NB4 (cell line): ENCODE data around the gene ACBD5.
A peak's percentile ranks its signal among the peaks of the same experiment; 100 is the strongest.
"Not testable (repeated sequence)": the region's sequence is repeated elsewhere in the genome, so short reads cannot be mapped to it uniquely, and the experiment has no call there.

ENCODE experiments used
- DNase-seq: peaks from one replicate; pipeline ENCODE4 v3.0.0; 2010; ENCODE audit warnings: low read depth
- H3K4me3 ChIP-seq: one replicate; pipeline ENCODE4 v1.5.1; 2011; ENCODE audit warnings: mild to moderate bottlenecking, low read depth, low read length, moderate library complexity
- MYC ChIP-seq: IDR thresholded peaks from 2 replicates; pipeline ENCODE4 v1.6.1; 2011; ENCODE audit warnings: low read depth, low read length
- POLR2A ChIP-seq: IDR thresholded peaks from 2 replicates; pipeline ENCODE4 v1.6.1; 2011; ENCODE audit warnings: mild to moderate bottlenecking; ENCODE audit not compliant: insufficient read length; ENCODE audit errors: extremely low read depth
- TF ChIP-seq, protein P1 (sequence below): IDR thresholded peaks from one replicate; pipeline ENCODE4 v1.5.1; 2012; ENCODE audit warnings: low read depth, low read length
- TF ChIP-seq, protein P2 (sequence below): IDR thresholded peaks from 2 replicates; pipeline ENCODE4 v1.6.1; 2011; ENCODE audit warnings: low read depth, low read length

The ACBD5 gene

DNA sequence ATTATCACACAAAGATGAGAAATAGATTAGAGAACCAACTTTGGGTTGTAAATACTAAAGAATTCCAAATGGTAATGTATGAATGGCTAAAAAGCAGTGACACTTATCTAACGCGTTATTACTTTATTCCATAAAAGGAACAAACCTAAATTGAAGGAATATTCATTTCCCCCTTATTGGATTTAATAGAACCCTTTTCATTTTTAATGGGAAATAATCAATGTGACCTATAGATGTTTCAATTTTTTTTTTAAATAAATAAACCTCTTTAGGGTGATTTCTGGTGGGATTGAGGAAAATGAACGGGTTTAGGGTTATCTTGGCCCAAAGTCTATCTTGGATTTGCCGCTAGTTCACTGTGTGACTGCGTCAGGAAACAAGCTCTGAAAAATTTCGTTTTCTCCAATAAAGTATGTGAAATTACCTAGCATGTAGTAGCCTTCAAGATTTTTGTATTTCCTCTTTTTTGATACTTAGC lies 1.9 kb upstream of the ACBD5 start:
- H3K4me3 ChIP-seq, result peak overlapping the region; percentile 86
- TF ChIP-seq, protein P1, sequence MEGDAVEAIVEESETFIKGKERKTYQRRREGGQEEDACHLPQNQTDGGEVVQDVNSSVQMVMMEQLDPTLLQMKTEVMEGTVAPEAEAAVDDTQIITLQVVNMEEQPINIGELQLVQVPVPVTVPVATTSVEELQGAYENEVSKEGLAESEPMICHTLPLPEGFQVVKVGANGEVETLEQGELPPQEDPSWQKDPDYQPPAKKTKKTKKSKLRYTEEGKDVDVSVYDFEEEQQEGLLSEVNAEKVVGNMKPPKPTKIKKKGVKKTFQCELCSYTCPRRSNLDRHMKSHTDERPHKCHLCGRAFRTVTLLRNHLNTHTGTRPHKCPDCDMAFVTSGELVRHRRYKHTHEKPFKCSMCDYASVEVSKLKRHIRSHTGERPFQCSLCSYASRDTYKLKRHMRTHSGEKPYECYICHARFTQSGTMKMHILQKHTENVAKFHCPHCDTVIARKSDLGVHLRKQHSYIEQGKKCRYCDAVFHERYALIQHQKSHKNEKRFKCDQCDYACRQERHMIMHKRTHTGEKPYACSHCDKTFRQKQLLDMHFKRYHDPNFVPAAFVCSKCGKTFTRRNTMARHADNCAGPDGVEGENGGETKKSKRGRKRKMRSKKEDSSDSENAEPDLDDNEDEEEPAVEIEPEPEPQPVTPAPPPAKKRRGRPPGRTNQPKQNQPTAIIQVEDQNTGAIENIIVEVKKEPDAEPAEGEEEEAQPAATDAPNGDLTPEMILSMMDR, result no peak
- no peak for TF ChIP-seq POLR2A
- TF ChIP-seq MYC, result no peak
- TF ChIP-seq, protein P2, sequence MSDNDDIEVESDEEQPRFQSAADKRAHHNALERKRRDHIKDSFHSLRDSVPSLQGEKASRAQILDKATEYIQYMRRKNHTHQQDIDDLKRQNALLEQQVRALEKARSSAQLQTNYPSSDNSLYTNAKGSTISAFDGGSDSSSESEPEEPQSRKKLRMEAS, result no peak
- DNase-seq, result no peak

DNA sequence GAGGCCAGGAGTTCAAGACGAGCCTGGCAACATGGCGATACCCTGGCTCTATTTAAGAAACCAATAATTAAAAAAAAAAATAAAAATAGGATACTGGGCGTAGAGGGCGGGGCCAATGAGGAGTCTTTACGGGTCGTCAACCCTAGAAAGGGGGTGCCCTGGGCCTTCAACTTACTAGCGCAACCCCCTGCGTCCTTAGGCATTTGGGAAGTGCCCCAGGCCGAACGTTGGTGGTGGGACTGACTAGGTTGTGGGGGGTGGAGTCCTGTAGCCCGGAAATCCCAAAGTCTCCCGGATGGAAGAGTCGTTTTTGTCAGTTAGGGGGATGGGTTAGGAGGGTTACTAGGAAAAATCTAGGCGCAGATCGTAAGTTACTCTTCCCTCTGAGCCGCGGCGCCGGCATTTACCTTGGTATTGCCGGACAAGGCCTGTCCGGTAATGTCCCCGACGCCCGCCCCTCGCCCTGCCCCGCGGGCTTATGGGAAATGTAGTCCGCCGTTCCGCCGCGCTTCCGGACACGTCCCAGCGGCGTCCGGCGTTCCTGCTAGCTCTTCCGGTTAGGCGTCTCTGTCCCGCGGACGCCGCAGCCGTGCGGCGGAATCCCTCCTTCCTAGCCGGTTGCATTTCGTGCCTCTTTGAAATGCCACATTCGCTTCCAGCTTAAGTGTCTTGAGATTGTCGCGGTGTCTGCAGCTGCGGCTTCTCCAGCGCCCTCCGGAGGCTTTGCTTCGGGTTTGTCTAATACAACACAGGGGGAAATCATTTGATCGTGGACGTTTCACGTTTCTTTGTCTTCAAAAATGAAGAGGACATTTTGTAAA lies 1.3 kb upstream of the ACBD5 start:
- H3K4me3 ChIP-seq, result peak overlapping the region; percentile 86
- DNase-seq, result peak; percentile 94
- TF ChIP-seq MYC, result no peak
- TF ChIP-seq POLR2A, result peak; percentile 65
- TF ChIP-seq, protein P1, result peak; percentile 35
- TF ChIP-seq, protein P2, result no peak

DNA sequence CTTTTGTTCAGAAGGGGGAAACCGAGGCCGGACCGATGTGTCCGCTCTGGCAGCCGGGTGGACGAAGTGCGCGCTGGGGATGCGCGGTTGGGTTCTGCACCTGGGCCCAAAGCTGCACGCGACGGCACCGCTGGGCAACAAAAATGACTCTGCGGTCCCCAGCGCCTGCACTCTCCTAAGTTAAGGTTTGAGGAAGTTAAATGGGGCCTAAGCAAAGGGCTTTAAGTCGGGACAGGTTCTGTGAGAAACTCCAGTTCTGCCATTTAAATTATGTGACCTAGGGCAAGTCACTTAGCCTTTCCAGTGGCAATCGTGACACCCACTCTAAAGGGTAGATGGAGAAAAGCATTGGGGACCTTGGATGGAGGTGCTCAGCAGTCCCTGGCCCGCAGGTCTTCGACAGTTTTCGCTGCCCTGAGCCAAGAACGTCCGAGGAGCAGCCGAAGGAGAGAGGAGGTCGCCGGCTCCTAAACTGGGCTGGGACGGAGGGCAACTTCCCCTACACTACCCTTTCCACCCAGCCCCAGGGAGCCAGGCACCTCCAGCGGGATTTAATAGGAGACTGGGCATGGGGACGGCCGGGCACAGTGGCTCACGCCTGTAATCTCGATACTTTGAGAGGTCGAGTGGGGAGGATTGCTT lies 534 bp upstream of the ACBD5 start:
- no peak for TF ChIP-seq POLR2A
- no peak for TF ChIP-seq MYC
- TF ChIP-seq, protein P1, result no peak
- TF ChIP-seq, protein P2, result no peak
- DNase-seq, result peak; percentile 70
- peak overlapping the region; percentile 76 for H3K4me3 ChIP-seq

DNA sequence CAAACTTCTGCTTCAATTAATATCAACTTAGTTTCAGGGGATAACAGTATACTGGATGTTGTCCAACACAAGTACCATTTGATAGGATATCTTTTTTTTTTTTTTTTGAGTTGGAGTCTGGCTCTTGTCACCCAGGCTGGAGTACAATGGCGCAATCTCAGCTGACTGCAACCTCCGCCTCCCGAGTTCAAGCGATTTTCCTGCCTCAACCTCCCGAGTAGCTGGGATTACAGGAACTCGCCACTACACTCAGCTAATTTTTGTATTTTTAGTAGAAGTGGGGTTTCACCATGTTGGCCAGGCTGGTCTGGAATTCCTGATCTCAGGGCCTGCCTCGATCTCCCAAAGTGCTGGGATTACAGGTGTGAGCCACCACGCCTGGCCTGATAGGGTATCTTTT lies 3.1 kb downstream of the ACBD5 start:
- not testable (repeated sequence) for DNase-seq, H3K4me3 ChIP-seq

DNA sequence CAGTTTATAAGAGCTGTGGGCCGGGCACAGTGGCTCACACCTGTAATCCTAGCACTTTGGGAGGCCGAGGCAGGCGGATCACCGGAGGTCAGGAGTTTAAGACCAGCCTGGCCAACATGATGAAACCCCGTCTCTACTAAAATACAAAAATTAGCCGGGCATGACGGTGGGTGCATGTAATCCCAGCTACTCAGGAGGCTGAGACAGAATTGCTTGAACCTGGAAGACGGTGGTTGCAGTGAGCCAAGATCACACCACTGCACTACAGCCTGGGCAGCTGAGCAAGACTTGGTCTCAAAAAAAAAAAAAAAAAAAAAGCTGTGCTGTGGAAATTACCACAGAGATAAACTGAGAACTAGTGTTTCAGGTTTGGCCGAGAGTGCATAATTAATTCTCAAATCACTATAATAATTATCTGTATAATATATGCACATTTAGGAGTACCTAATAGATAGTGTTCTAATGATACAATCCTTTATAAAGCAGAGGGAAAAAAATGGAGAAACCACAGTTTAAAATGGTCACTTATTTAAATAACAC lies 3.9 kb downstream of the ACBD5 start:
- not testable (repeated sequence) for H3K4me3 ChIP-seq, DNase-seq

DNA sequence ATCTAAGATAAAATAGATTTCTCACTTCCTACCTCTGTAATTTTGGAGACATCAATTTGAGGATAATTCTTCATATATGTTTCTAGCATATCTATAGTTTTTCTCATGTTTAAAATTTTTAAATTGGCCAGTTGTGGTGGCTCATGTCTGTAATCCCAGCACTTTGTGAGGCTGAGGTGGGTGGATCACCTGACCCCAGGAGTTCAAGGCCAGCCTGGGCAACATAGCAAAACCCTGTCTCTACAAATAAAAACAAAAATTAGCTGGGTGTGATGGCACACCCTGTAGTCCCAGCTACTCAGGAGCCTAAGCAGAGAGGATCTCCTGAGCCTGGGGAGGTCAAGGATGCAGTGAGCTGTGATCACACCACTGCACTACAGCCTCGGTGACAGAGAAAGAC lies 4.9 kb downstream of the ACBD5 start:
- no peak for DNase-seq
- H3K4me3 ChIP-seq, result no peak overlapping the region
- TF ChIP-seq MYC (no peak), POLR2A (no peak)
- TF ChIP-seq, protein P2, result no peak
- TF ChIP-seq, protein P1, result no peak

DNA sequence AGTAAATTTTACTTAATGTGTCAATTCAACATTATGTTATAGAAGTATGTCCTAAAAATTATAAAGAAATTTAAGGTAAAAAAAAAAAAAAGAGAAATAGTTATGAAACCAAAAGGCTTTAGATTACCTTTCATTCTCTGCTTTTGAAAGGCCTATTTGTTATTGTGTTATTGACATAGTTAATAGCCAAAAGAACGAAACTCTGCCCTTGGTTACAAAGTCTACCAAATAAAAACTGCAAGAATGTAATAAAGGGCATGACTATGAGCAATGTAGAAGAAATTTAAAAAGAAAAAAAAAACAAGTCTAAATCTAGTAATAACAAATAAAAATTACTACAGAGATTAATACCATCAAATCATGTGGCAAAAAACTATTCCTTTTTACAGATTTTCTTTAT lies 10.6 kb downstream of the ACBD5 start:
- no peak overlapping the region for H3K4me3 ChIP-seq
- no peak for TF ChIP-seq MYC
- TF ChIP-seq, protein P1, result no peak
- TF ChIP-seq, protein P2, result no peak
- no peak for TF ChIP-seq POLR2A
- no peak for DNase-seq
